ENCODE results near the gene SYK.

GRCh38 chr9:90901933-90902332, 100.3 kb downstream of the SYK start:
- TF ChIP-seq CTCF (conservative IDR thresholded peaks at IDR 0.05 in 1 of 2, IDR thresholded peaks at IDR 0.05 in 1 of 2; ENCODE audit: low read depth in 1 of 2, low read length in 2 of 2): no peak
- TF ChIP-seq EZH2 (IDR thresholded peaks at IDR 0.05; ENCODE audit: low read length, missing control alignments): no peak
